ENCODE measurements around the gene NADSYN1. TPM values are rescaled to one million over a fixed set of nuclear protein-coding genes. Genes with fewer than 3 reads are reported as not detected.

NADSYN1 gene
- 100 to 1,000 TPM in 6 of 7 donors, 10 to 100 TPM in 1; 89.6 to 137 (median 112) TPM for total RNA-seq
- polyA plus RNA-seq = 100 to 1,000 TPM in 1 of 3 donors, 10 to 100 TPM in 2; 68.4 to 101 (median 74.4) TPM
- long read RNA-seq, donor 1, transcript NADSYN1-201 (21 exons, 2,773 nt) = major isoform, 6 of 13 reads
- long read RNA-seq, donor 1, partial matches to known transcripts = 0 of 13 reads
- long read RNA-seq, donor 1, other reads (novel, unspliced or antisense) = 0 of 13 reads
- long read RNA-seq, donor 2, transcript NADSYN1-223 (1 exons, 2,011 nt) = major isoform, 6 of 8 reads
- long read RNA-seq, donor 2, partial matches to known transcripts = 0 of 8 reads
- long read RNA-seq, donor 2, other reads (novel, unspliced or antisense) = 0 of 8 reads

DNA sequence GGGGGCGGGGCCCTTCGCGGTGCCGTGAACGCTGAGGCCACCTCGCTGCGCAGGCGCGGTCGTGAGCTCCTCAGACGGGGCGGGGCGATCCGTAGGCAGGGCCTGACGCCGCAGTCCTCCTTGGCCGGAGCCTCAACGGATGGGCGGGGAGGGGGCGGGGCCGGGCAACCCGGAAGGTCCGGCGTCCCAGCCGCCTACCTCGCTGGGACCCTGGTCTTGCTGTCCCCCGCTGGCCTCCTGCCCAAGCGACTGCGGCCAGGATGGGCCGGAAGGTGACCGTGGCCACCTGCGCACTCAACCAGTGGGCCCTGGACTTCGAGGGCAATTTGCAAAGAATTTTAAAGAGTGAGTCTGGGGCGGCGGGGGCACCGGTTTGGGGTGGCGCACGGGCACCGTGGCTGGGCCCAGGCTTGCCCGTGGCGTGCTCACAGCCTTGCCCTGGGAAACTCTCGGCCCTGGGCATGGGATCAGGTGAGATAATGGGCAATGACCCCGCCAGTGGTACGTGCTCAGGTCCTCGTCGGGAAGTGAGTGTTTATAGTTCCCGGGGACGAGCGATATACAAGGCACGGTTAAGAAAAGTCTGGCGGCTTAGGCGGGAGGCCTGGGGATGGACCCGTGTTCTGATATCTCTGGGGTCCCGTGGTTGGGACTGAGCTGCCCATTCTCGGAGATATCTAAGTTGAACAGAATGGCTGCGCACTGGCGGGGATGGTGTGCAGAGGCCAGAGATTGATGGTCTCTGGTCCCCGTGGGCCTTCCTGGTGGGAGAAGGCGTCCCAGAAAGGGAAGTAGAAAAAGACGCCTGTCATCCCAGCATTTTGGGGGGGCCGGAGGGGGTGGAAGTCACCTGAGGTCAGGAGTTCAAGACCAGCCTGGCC lies at the start of gene NADSYN1:
Gene NADSYN1, plus strand, starts transcription at position 167 of the 881 bp plus-strand sequence. Its CDS starts 94 bp downstream, at position 261.
- WGBS, 5 donors = 1 to 2% (median 1%) methylated on average over 10 to 61 of the region's 61 CpGs
- DNase-seq = peak; percentile 100
- intact Hi-C loops (cut with DNase I; ENCODE audit: low total_unique reads) = no loop called here
- peaks cover 0 to 37% (median 33%) of the 10 kb centered on the region in 6 donors for H3K36me3 ChIP-seq
- peak within 1 kb of the TSS; percentile 86 to 97 (median 92) for H3K27ac ChIP-seq
- H3K9me3 ChIP-seq = no peaks in the 10 kb centered on the region
- H3K27me3 ChIP-seq (replicated peaks in 1 of 7) = no peaks in the 10 kb centered on the region
- peak within 1 kb of the TSS; percentile 88 to 94 (median 92) for H3K4me3 ChIP-seq
- H3K4me1 ChIP-seq = peaks cover 20 to 78% (median 54%) of the 10 kb centered on the region in 6 donors
- TF ChIP-seq POLR2A (IDR thresholded peaks at IDR 0.05) = peak in 1 of 3 donors; percentile 44
- peak; percentile 92 to 96 (median 93) for TF ChIP-seq POLR2AphosphoS5 (IDR thresholded peaks at IDR 0.05)
- TF ChIP-seq, protein P1, sequence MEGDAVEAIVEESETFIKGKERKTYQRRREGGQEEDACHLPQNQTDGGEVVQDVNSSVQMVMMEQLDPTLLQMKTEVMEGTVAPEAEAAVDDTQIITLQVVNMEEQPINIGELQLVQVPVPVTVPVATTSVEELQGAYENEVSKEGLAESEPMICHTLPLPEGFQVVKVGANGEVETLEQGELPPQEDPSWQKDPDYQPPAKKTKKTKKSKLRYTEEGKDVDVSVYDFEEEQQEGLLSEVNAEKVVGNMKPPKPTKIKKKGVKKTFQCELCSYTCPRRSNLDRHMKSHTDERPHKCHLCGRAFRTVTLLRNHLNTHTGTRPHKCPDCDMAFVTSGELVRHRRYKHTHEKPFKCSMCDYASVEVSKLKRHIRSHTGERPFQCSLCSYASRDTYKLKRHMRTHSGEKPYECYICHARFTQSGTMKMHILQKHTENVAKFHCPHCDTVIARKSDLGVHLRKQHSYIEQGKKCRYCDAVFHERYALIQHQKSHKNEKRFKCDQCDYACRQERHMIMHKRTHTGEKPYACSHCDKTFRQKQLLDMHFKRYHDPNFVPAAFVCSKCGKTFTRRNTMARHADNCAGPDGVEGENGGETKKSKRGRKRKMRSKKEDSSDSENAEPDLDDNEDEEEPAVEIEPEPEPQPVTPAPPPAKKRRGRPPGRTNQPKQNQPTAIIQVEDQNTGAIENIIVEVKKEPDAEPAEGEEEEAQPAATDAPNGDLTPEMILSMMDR (IDR thresholded peaks at IDR 0.05 in 8 of 11, conservative IDR thresholded peaks at IDR 0.05 in 3 of 11) = peak in 1 of 11 experiments; percentile 13

DNA sequence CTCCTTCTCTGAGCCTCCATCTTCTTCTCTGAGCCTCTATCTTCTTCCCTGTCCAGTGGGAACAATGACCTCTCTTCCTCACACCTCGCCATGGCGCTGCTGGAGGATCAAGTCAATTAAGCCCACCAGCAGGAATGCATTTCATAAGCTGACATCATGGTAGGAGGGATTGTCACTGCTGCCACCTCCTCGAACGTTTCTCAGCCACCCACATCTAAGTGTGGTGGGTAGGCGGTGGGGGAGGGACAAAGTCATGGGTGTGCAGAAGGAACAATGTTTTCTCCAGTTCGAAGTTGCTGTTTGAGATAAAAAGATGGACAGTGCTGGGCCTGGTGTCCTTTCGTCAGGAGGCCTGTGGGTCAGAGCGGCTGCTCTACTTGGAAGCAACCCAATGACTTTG lies 48.8 kb upstream of the NADSYN1 start:
- 71 to 86% (median 77%) methylated on average over 8 of the region's 8 CpGs for whole genome bisulfite sequencing, 5 donors
- H3K4me1 ChIP-seq = no peaks in the 10 kb centered on the region
- H3K27me3 ChIP-seq (replicated peaks in 1 of 7) = no peaks in the 10 kb centered on the region
- TF ChIP-seq POLR2AphosphoS5 (IDR thresholded peaks at IDR 0.05) (no peak), POLR2A (IDR thresholded peaks at IDR 0.05) (no peak)
- TF ChIP-seq, protein P1 (IDR thresholded peaks at IDR 0.05 in 8 of 11, conservative IDR thresholded peaks at IDR 0.05 in 3 of 11) = no peak
- intact Hi-C loops (cut with DNase I; ENCODE audit: low total_unique reads) = no loop called here
- no peaks in the 10 kb centered on the region for H3K9me3 ChIP-seq
- no peak overlapping the region for H3K27ac ChIP-seq
- no peak overlapping the region for H3K4me3 ChIP-seq
- no peaks in the 10 kb centered on the region for H3K36me3 ChIP-seq
- no peak for DNase-seq

DNA sequence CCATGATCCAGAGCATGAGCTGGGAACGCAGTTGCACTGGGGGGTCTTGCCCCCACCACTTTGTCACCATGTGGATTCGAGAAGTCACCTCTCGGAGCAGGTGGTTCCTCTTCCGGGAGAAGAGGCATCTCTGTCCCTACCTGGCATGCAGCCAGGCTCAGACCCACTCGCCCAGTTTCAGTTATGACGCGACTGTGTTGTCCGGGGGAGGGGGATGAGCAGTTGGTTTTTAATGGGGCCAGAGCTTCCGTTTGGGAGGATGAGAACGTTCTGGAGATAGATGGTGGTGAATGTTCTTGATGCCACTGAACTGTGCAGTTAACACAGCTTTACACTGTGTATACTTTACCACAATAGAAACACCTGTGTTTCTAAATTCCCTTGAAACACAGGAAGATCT lies 46.3 kb upstream of the NADSYN1 start:
- Histone ChIP-seq H3K9me3 (no peaks in the 10 kb centered on the region), H3K27me3 (replicated peaks in 1 of 7) (no peaks in the 10 kb centered on the region), H3K4me3 (no peak overlapping the region), H3K4me1 (no peaks in the 10 kb centered on the region), H3K36me3 (no peaks in the 10 kb centered on the region), H3K27ac (no peak overlapping the region)
- WGBS, 5 donors = 63 to 75% (median 67%) methylated on average over 10 of the region's 10 CpGs
- TF ChIP-seq POLR2A (IDR thresholded peaks at IDR 0.05) = no peak
- no peak for TF ChIP-seq POLR2AphosphoS5 (IDR thresholded peaks at IDR 0.05)
- TF ChIP-seq, protein P1 (IDR thresholded peaks at IDR 0.05 in 8 of 11, conservative IDR thresholded peaks at IDR 0.05 in 3 of 11) = no peak
- intact Hi-C loops (cut with DNase I; ENCODE audit: low total_unique reads) = no loop called here
- no peak for DNase-seq

Data from spleen (tissue), 13 donors.